Measurements from ENCODE around the gene CPT1A.

GRCh38 chr11:68822546-68822945 lies 19.2 kb downstream of the CPT1A start:
- TF ChIP-seq CTCF (IDR thresholded peaks at IDR 0.05) (no peak), POLR2A (IDR thresholded peaks at IDR 0.05) (no peak), EP300 (IDR thresholded peaks at IDR 0.05) (no peak)
